MM.1S (cell line): ENCODE data around the gene KHK.

Source experiments
- DNase-seq: peaks from one replicate; pipeline ENCODE4 v3.0.0-alpha.2; 2015
- H2AFZ ChIP-seq: fragments of 300-600 bp; sonication (generic); 2 replicates; pipeline ENCODE4 v1.6.0; 2016; ENCODE audit warnings: antibody characterized with exemption, low read length
- H3F3A ChIP-seq: fragments of 300-600 bp; sonication (generic); 2 replicates; pipeline ENCODE4 v1.6.1; 2016; ENCODE audit warnings: mild to moderate bottlenecking, antibody characterized with exemption, low read length, moderate library complexity, mixed read lengths; ENCODE audit not compliant: insufficient read depth
- H3K27ac ChIP-seq: fragments of 300-600 bp; sonication (generic); 2 replicates; pipeline ENCODE4 v1.5.1; 2016; ENCODE audit warnings: mild to moderate bottlenecking, low read length
- H3K27me3 ChIP-seq: fragments of 300-600 bp; sonication (generic); replicated peaks from 2 replicates; pipeline ENCODE4 v1.6.0; 2016; ENCODE audit warnings: low read length; ENCODE audit not compliant: insufficient read depth
- H3K36me3 ChIP-seq: fragments of 300-600 bp; sonication (generic); replicated peaks from 2 replicates; pipeline ENCODE4 v1.6.1; 2016; ENCODE audit warnings: mild to moderate bottlenecking, low read length, mixed read lengths; ENCODE audit not compliant: insufficient read depth
- H3K4me1 ChIP-seq: fragments of 300-600 bp; sonication (generic); 2 replicates; pipeline ENCODE4 v1.6.1; 2016; ENCODE audit warnings: low read length, mixed read lengths
- H3K4me2 ChIP-seq: fragments of 300-600 bp; sonication (generic); 2 replicates; pipeline ENCODE4 v1.6.0; 2016; ENCODE audit warnings: low read depth, low read length
- H3K4me3 ChIP-seq: fragments of 300-600 bp; sonication (generic); 2 replicates; pipeline ENCODE4 v1.5.1; 2016; ENCODE audit warnings: low read length, mixed read lengths
- H3K79me2 ChIP-seq: fragments of 300-600 bp; sonication (generic); 2 replicates; pipeline ENCODE4 v1.6.1; 2016; ENCODE audit warnings: mixed run types, low read length, mixed read lengths
- H3K9ac ChIP-seq: fragments of 300-600 bp; sonication (generic); 2 replicates; pipeline ENCODE4 v1.6.1; 2016; ENCODE audit warnings: low read length, mixed read lengths
- H3K9me2 ChIP-seq: fragments of 300-600 bp; sonication (generic); replicated peaks from 2 replicates; pipeline ENCODE4 v1.6.1; 2016; ENCODE audit warnings: mild to moderate bottlenecking, low read length, mixed read lengths; ENCODE audit not compliant: insufficient read depth
- H3K9me3 ChIP-seq: fragments of 300-600 bp; sonication (generic); replicated peaks from 2 replicates; pipeline ENCODE4 v1.6.1; 2016; ENCODE audit warnings: mild to moderate bottlenecking, low read length, mixed read lengths; ENCODE audit not compliant: insufficient read depth
- H4K20me1 ChIP-seq: fragments of 300-600 bp; sonication (generic); 2 replicates; pipeline ENCODE4 v1.6.1; 2016; ENCODE audit warnings: mild to moderate bottlenecking, low read length, moderate library complexity, mixed read lengths; ENCODE audit not compliant: insufficient read depth
- EZH2 ChIP-seq: fragments of 300-600 bp; sonication (generic); optimal IDR thresholded peaks from 2 replicates; pipeline ENCODE3; 2017; ENCODE audit warnings: low read depth, mild to moderate bottlenecking, antibody characterized with exemption, low read length, mixed read lengths
- EZH2phosphoT487 ChIP-seq: fragments of 300-600 bp; sonication (generic); IDR thresholded peaks from 2 replicates; pipeline ENCODE4 v1.6.1; 2018; ENCODE audit warnings: antibody characterized with exemption, low read length
- TF ChIP-seq, protein P1 (sequence below): fragments of 300-600 bp; sonication (generic); IDR thresholded peaks from 2 replicates; pipeline ENCODE4 v1.5.1; 2016; ENCODE audit warnings: antibody characterized with exemption, low read length, mixed read lengths

KHK gene

GRCh38 chr2:27050281-27050995 is 36.1 kb upstream of the KHK start:
- Histone ChIP-seq H3K27me3 (no peaks in the 10 kb centered on the region), H3K9ac (peak overlapping the region; percentile 69), H3K4me2 (peak overlapping the region; percentile 88), H3K9me2 (no peaks in the 10 kb centered on the region), H3K36me3 (no peaks in the 10 kb centered on the region), H3K27ac (peak overlapping the region; percentile 80), H3K4me3 (peak overlapping the region; percentile 94), H3K9me3 (no peaks in the 10 kb centered on the region), H3K4me1 (peaks cover 12% of the 10 kb centered on the region; the same call in 1 of the 2 replicates), H4K20me1 (no peaks in the 10 kb centered on the region), H3K79me2 (no peaks in the 10 kb centered on the region), H2AFZ (peak overlapping the region; percentile 86), H3F3A (peaks cover 27% of the 10 kb centered on the region)
- TF ChIP-seq EZH2phosphoT487: no peak
- TF ChIP-seq, protein P1, sequence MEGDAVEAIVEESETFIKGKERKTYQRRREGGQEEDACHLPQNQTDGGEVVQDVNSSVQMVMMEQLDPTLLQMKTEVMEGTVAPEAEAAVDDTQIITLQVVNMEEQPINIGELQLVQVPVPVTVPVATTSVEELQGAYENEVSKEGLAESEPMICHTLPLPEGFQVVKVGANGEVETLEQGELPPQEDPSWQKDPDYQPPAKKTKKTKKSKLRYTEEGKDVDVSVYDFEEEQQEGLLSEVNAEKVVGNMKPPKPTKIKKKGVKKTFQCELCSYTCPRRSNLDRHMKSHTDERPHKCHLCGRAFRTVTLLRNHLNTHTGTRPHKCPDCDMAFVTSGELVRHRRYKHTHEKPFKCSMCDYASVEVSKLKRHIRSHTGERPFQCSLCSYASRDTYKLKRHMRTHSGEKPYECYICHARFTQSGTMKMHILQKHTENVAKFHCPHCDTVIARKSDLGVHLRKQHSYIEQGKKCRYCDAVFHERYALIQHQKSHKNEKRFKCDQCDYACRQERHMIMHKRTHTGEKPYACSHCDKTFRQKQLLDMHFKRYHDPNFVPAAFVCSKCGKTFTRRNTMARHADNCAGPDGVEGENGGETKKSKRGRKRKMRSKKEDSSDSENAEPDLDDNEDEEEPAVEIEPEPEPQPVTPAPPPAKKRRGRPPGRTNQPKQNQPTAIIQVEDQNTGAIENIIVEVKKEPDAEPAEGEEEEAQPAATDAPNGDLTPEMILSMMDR: peak; percentile 35
- DNase-seq: peak; percentile 94

DNA sequence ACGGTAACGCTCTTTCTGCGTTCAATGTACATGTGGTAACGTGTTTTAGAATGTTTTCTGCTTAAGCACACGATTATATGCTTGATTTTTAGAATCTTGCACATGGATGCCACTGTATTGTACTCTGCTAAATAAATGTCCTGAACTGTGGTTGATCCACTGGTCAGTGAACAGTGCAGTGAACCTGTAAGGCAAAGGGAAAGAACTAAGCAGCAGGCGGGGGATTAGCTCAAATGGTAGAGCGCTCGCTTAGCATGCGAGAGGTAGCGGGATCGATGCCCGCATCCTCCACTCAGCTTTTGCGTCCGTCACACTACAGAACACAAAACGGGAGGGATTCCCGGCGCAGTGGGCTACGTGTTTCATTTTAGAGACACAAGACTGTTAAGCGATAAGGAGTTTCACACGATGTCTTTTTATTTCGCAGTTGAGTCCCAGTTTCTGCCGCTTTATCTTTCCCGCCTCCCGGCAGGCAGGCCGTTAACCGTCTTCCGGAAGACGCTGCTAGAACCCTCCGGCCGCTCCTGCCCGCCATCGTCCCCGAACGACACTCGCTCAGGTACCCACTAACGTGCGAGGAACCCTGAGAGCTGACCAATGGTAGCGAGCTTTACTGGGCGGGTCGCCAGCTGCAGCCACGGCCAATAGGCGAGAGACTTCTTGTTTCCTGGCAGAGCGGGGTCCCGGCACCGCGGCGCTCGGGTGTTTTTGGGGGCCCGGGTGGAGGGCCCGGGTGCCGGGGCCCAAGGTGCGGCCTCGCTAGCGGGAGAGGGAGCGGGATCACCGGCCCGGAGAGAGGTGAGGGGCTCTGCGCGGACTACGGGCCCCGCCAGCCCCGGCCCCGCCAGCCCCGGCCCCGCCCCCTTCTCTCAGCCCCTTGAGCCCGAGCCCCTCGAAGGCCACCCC is 35.3 kb upstream of the KHK start, which contains the start of gene AGBL5:
Gene AGBL5 (plus strand): TSS at position 673 of the 906 bp plus-strand sequence. CDS start 1,291 bp downstream, outside the sequence.
- H2AFZ ChIP-seq: peak within 1 kb of the TSS; percentile 86
- no peaks in the 10 kb centered on the region for H3K36me3 ChIP-seq
- H3K79me2 ChIP-seq: no peaks in the 10 kb centered on the region
- H3K4me1 ChIP-seq: peaks cover 12% of the 10 kb centered on the region; the same call in 1 of the 2 replicates
- H3F3A ChIP-seq: peaks cover 27% of the 10 kb centered on the region
- peak within 1 kb of the TSS; percentile 69 for H3K9ac ChIP-seq
- H4K20me1 ChIP-seq: no peaks in the 10 kb centered on the region
- peak; percentile 96 for DNase-seq
- no peaks in the 10 kb centered on the region for H3K9me2 ChIP-seq
- TF ChIP-seq EZH2 (no peak), EZH2phosphoT487 (no peak)
- TF ChIP-seq, protein P1: no peak
- H3K4me2 ChIP-seq: peak within 1 kb of the TSS; percentile 88
- H3K9me3 ChIP-seq: no peaks in the 10 kb centered on the region
- H3K27ac ChIP-seq: peak within 1 kb of the TSS; percentile 80
- no peaks in the 10 kb centered on the region for H3K27me3 ChIP-seq
- peak within 1 kb of the TSS; percentile 94 for H3K4me3 ChIP-seq

DNA sequence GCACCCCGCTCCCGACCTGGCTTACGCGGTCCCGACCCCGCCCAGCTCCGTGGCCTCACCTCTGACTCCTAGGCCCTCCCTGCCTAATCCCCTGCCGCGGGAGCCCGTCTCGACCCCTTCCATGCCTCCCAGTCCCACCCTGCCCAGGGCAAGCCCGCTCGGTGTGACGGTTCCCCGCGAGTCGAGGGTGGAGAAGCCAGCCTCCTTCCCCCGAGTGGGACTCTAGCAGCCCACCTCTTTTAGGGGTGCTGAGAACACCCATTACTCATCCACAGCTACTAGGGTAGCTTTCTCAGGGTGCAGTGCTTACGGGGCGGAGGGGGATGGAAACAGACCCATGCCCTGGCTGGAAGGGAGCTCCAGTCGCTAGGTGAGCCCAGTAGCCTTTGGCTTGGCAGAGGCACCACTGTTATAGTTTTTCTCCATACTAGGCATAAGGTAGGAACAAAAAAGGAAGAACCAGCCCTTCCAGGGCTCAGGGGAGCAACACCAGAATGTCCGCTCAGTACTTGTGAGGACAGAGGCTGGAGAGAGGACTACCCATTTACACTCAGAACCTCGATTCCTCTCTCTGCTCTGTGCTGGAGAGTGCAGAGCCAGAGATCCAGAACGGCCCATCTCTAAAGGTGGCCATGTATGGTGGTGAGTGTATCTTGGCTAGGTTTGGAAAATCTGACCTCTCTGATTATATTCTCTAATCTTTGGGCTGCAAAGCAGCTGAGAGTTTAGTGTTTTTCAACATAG is 34.5 kb upstream of the KHK start:
- Histone ChIP-seq H3K27ac (no peak overlapping the region; the same call in 1 of the 2 replicates), H2AFZ (peak overlapping the region; percentile 78)
- DNase-seq: no peak

More for the DNA sequence above, 34.5 kb upstream of the KHK start:
- TF ChIP-seq EZH2: no peak
- TF ChIP-seq EZH2phosphoT487: no peak
- TF ChIP-seq, protein P1: no peak
- H3K4me2 ChIP-seq: peak overlapping the region; percentile 88
- peaks cover 12% of the 10 kb centered on the region; the same call in 1 of the 2 replicates for H3K4me1 ChIP-seq
- no peaks in the 10 kb centered on the region for H3K9me3 ChIP-seq
- H3K79me2 ChIP-seq: no peaks in the 10 kb centered on the region
- H3K36me3 ChIP-seq: no peaks in the 10 kb centered on the region
- H3K9me2 ChIP-seq: no peaks in the 10 kb centered on the region
- H3K9ac ChIP-seq: peak overlapping the region; percentile 69
- H3K27me3 ChIP-seq: no peaks in the 10 kb centered on the region
- no peaks in the 10 kb centered on the region for H4K20me1 ChIP-seq
- peaks cover 27% of the 10 kb centered on the region for H3F3A ChIP-seq
- H3K4me3 ChIP-seq: peak overlapping the region; percentile 94
